Thyroid gland (tissue), 4 donors: ENCODE data around the gene ITPR2.

Experiments used
- CTCF ChIP-seq, 6 experiments: fragments of 200-600 bp in 3 of 6; fragments of 450-650 bp in 3 of 6; sonication (generic) in 3 of 6; IDR thresholded peaks; one replicate each; pipeline ENCODE4 v1.5.1; 2016 to 2019; ENCODE audit warnings: antibody characterized with exemption in 6 of 6, mild to moderate bottlenecking in 2 of 6, inconsistent platforms in 1 of 6, moderate library complexity in 1 of 6
- POLR2A ChIP-seq, 2 donors: fragments of 450-650 bp; IDR thresholded peaks; one replicate each; pipeline ENCODE4 v1.6.1; 2017; ENCODE audit warnings: antibody characterized with exemption in 2 of 2, mild to moderate bottlenecking in 2 of 2, moderate library complexity in 1 of 2

DNA sequence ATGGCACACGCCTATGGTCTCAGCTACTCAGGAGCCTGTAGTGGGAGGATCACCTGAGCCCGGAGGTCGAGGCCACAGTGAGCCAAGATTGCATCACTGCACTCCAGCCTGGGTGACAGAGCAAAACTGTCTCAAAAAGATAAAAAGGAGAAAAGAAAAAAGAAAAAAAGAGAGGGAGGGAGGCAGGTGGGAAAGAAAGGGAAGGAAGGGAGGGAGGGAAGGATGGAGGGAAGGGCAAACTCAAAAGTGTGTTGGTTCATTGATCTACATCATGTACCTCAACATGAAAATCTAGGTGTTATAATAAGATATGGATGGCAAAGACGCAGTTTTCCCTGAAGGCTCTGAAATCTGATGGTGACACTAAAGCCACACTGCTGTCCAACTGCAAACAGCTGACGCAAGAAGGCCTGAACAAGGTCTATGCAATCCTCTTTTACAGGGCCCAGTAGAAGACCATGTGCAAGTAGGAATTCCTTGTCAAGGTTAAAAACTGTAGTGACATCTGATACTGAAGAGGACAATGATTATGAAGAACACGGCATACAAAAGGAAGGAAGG is 143.6 kb downstream of the ITPR2 start:
- TF ChIP-seq POLR2A (IDR thresholded peaks at IDR 0.05) (no peak), CTCF (IDR thresholded peaks at IDR 0.05) (no peak)
